A673 (cell line): Measurements from ENCODE around the gene LBH. TPM values are rescaled to one million over a fixed set of nuclear protein-coding genes. Genes with fewer than 3 reads are reported as not detected.

Experiments
- BruUV-seq: library from RNA; stranded (reverse); fragments of 400-500 nt; replicated peaks from 2 replicates; lab custom pipeline; 2021; lab: Mats Ljungman, UMichigan
- CTCF ChIA-PET: fragments of 300-600 bp; sonication (Branson Sonifier 250); formaldehyde crosslinking; loops from one replicate; lab custom pipeline; 2022; ENCODE audit warnings: antibody characterized with exemption; lab: Charles Lee
- POLR2A ChIA-PET: fragments of 300-600 bp; sonication (Branson Sonifier 250); formaldehyde crosslinking; loops from one replicate; lab custom pipeline; 2022; ENCODE audit warnings: antibody characterized with exemption; ENCODE audit not compliant: low non-redundant PET; lab: Charles Lee
- DNase-seq: peaks from one replicate; pipeline ENCODE4 v3.0.0-alpha.2; 2015; ENCODE audit warnings: low spot score
- H3K27ac ChIP-seq: fragments of 200-600 bp; sonication (generic); 2 replicates; pipeline ENCODE4 v1.5.1; 2016; ENCODE audit warnings: mixed run types, low read depth, mild to moderate bottlenecking, mixed read lengths, antibody characterized with exemption, low read length; ENCODE audit not compliant: poor library complexity, severe bottlenecking
- H3K27me3 ChIP-seq: fragments of 200-600 bp; sonication (generic); replicated peaks from 2 replicates; pipeline ENCODE4 v1.6.1; 2017; ENCODE audit warnings: mixed run types, low read depth, mild to moderate bottlenecking, mixed read lengths, antibody characterized with exemption, low read length; ENCODE audit not compliant: insufficient read depth, poor library complexity
- H3K36me3 ChIP-seq: fragments of 200-600 bp; sonication (generic); 2 replicates; pipeline ENCODE4 v1.6.1; 2016; ENCODE audit warnings: mixed run types, mild to moderate bottlenecking, mixed read lengths, antibody characterized with exemption, low read length; ENCODE audit not compliant: insufficient read depth, poor library complexity, severe bottlenecking
- H3K4me1 ChIP-seq: fragments of 200-600 bp; sonication (generic); 2 replicates; pipeline ENCODE4 v1.6.1; 2017; ENCODE audit warnings: mixed run types, mild to moderate bottlenecking, mixed read lengths, antibody characterized with exemption, low read length; ENCODE audit not compliant: insufficient read depth, poor library complexity, severe bottlenecking
- H3K4me3 ChIP-seq: fragments of 200-600 bp; sonication (generic); 2 replicates; pipeline ENCODE4 v1.5.1; 2016; ENCODE audit warnings: low read depth, mixed run types, mild to moderate bottlenecking, mixed read lengths, low read length; ENCODE audit not compliant: poor library complexity, severe bottlenecking
- H3K9me3 ChIP-seq: fragments of 200-600 bp; sonication (generic); 2 replicates; pipeline ENCODE4 v1.6.1; 2016; ENCODE audit warnings: mixed run types, low read depth, mild to moderate bottlenecking, mixed read lengths, antibody characterized with exemption, low read length; ENCODE audit not compliant: poor library complexity, severe bottlenecking
- EZH2 ChIP-seq: fragments of 200-600 bp; sonication (generic); IDR thresholded peaks from 2 replicates; pipeline ENCODE4 v1.6.1; 2017; ENCODE audit warnings: borderline replicate concordance, low read depth, mild to moderate bottlenecking, mixed read lengths, antibody characterized with exemption, low read length; ENCODE audit not compliant: poor library complexity, severe bottlenecking
- intact Hi-C: fragments of 100-400 bp; cut with micrococcal nuclease; formaldehyde crosslinking; loops from one replicate; pipeline ENCODE4 v1.10.0; 2022; ENCODE audit not compliant: unreplicated experiment
- total RNA-seq: library from RNA; stranded (reverse); gene quantifications from 2 replicates; pipeline ENCODE4 v1.2.3, GENCODE V29; 2021
- TF ChIP-seq, protein P1 (sequence below): fragments of 300-800, 200-600 bp; sonication (generic); conservative IDR thresholded peaks from 2 replicates; pipeline ENCODE4 v1.5.1; 2017; ENCODE audit warnings: low read depth, mild to moderate bottlenecking, antibody characterized with exemption, low read length, moderate library complexity, mixed read lengths

The LBH gene
- total RNA-seq, 1 experiment from 2014 or later = 140 TPM

DNA sequence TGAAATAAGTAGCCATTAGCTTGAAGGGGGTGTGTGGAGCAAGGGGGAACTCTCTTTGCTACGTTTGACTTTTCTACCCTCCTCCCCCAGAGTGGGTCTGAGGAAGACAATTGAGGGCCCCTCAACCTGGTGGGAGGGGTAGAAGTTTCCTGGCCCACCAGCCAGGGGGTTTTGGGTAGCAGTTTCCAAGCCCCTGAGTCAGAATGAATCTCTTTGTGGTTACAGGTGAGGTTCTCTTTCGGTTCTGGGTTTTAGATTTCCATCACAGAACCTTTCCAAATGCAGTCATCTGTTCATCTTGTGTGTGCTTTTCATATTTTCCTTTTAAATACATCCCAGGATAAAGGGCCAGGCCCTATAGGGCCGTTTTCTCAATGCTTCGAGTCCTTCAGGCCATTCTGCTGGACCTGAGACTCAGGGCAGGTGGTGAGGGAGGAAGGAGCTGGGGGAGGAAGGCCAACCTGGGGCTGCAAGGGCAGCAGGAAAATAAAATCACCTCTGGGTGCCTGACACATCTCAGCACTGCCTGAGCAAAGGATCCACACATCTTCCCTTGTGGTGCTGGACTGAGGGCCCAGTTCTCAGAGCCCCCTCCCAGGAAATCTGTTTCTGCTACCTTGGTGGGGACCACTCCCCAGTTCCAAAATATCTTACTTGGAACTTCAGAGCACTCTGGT is 4.7 kb downstream of the LBH start:
- H3K36me3 ChIP-seq = peaks cover 70% of the 10 kb centered on the region
- no peaks in the 10 kb centered on the region for H3K9me3 ChIP-seq
- TF ChIP-seq, protein P1, sequence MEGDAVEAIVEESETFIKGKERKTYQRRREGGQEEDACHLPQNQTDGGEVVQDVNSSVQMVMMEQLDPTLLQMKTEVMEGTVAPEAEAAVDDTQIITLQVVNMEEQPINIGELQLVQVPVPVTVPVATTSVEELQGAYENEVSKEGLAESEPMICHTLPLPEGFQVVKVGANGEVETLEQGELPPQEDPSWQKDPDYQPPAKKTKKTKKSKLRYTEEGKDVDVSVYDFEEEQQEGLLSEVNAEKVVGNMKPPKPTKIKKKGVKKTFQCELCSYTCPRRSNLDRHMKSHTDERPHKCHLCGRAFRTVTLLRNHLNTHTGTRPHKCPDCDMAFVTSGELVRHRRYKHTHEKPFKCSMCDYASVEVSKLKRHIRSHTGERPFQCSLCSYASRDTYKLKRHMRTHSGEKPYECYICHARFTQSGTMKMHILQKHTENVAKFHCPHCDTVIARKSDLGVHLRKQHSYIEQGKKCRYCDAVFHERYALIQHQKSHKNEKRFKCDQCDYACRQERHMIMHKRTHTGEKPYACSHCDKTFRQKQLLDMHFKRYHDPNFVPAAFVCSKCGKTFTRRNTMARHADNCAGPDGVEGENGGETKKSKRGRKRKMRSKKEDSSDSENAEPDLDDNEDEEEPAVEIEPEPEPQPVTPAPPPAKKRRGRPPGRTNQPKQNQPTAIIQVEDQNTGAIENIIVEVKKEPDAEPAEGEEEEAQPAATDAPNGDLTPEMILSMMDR = no peak
- no peak for TF ChIP-seq EZH2
- H3K27ac ChIP-seq = no peak overlapping the region
- H3K27me3 ChIP-seq = no peaks in the 10 kb centered on the region
- H3K4me1 ChIP-seq = peaks cover 17% of the 10 kb centered on the region
- no peak for DNase-seq
- CTCF ChIA-PET = no interaction called here
- no TSS peak for BruUV-seq
- intact Hi-C loops = loop anchor here (10.0 kb wide), 1 partner anchor 209 kb away; the partner anchor contains the start of gene LCLAT1
- POLR2A ChIA-PET = no interaction called here
- no peak overlapping the region for H3K4me3 ChIP-seq

DNA sequence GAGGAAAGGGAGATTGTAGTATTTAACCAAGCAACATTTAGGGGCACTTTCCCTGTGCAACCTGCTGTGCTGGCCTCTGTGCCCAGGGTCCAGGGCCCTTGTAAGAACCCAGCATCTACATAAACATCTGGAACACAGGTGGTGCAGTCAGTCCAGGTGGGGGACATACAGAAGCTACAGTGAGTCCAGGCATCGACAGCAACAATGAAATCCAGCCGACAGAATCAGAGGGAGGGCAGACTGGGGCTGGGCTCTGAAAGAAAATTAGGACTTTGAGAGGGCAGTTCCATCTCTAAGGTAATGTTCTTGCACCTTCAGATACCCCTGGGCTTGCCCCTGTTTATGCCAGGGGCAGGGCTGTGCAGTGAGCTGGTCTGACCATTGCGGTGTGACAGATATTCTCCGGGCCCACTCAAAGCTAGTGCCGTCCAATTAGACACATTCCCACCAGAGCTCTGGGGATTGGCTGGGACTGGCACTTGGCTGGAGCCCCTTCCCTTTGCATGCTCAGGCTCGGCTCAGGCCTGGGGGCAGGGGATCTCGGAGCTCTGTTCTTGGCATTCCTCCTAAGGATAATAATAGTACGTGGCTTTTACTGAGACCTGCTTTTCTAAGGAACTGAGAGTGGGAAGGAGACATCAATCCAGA is 5.4 kb downstream of the LBH start:
- ChIA-PET POLR2A (no interaction called here), CTCF (no interaction called here)
- no peak for DNase-seq
- H3K4me3 ChIP-seq = no peak overlapping the region
- H3K36me3 ChIP-seq = peaks cover 76% of the 10 kb centered on the region
- no TSS peak for BruUV-seq
- peaks cover 17% of the 10 kb centered on the region for H3K4me1 ChIP-seq
- intact Hi-C loops = loop anchor here (10.0 kb wide), 1 partner anchor 208 kb away; the partner anchor contains the start of gene LCLAT1
- no peaks in the 10 kb centered on the region for H3K27me3 ChIP-seq
- no peaks in the 10 kb centered on the region for H3K9me3 ChIP-seq
- no peak overlapping the region for H3K27ac ChIP-seq
- TF ChIP-seq, protein P1 = no peak
- TF ChIP-seq EZH2 = no peak

- Histone ChIP-seq H3K9me3 (no peaks in the 10 kb centered on the region), H3K36me3 (peaks cover 79% of the 10 kb centered on the region), H3K4me3 (no peak overlapping the region), H3K27me3 (no peaks in the 10 kb centered on the region), H3K27ac (peak overlapping the region; percentile 11), H3K4me1 (peaks cover 17% of the 10 kb centered on the region)
- BruUV-seq = no TSS peak
- CTCF ChIA-PET = no interaction called here
- TF ChIP-seq, protein P1 = no peak
- POLR2A ChIA-PET = no interaction called here
- intact Hi-C loops = loop anchor here (10.0 kb wide), 1 partner anchor 207 kb away; the partner anchor contains the start of gene LCLAT1
- DNase-seq = no peak
These were observed 6.1 kb downstream of the LBH start for GRCh38 chr2:30237239-30237965.
